ENCODE measurements around the gene TMEM125. TPM values are rescaled to one million over a fixed set of nuclear protein-coding genes. Genes with fewer than 3 reads are reported as not detected.
A peak's percentile ranks its signal among the peaks of the same experiment; 100 is the strongest.

TMEM125 gene
- total RNA-seq, 1 experiment from 2014 or later = not detected

DNA sequence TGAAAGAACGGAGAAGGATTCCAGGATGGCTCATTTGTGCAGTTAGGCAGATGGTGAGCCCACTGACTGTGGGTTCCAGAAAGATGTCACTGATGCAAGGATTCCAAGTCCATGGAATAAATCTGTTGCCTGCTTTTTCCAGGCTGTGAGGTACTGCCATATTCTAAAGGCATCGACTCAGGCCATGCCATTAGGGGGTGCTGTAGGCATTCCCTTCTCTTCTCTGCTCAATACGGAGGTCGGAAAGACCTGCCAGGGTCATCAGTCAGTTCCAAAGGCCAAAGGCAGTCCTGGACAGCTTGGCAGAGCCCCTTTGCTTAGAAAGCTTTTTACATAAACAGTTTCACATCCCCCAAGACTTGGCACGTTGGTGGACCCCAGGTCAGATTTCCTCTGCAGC, 31.7 kb upstream of the TMEM125 start:
- H3K36me3 ChIP-seq (ENCODE audit: control insufficient read depth, insufficient read depth, low read length) = no peaks in the 10 kb centered on the region
- peak; percentile 83 for TF ChIP-seq CTCF (IDR thresholded peaks at IDR 0.05)
- no peak for TF ChIP-seq POLR2AphosphoS5 (IDR thresholded peaks at IDR 0.05; ENCODE audit: low read depth, low read length)
- H3K4me3 ChIP-seq (ENCODE audit: low read depth in 2 of 2, low read length in 2 of 2) = no peak overlapping the region
- no peak overlapping the region for H3K27ac ChIP-seq (ENCODE audit: low read length)
- ATAC-seq (peak; percentile 94), DNase-seq (ENCODE audit: low read depth, low spot score) (peak; percentile 43)
- in situ Hi-C loops (cut with HindIII; ENCODE audit: low pct_unique_long_range_greater_than_20kb, low sequenced_read_pairs) = no loop called here
- no peaks in the 10 kb centered on the region for H3K9me3 ChIP-seq (ENCODE audit: control insufficient read depth, insufficient read depth, low read depth, low read length)
- ChIA-PET CTCF (interaction anchor here (0.6 kb wide), 1 partner anchor 176 kb away, joined by 3 read pairs; no protein-coding TSS in a partner anchor), POLR2A (no interaction called here)
- intact Hi-C loops (cut with micrococcal nuclease; ENCODE audit: unreplicated experiment) = loop anchor here (1.0 to 5.0 kb wide), 2 partner anchors 119 to 176 kb away; partner anchors contain the start of gene CDC20
- BruUV-seq (replicated peaks) = no TSS peak
- no peaks in the 10 kb centered on the region for H3K4me1 ChIP-seq (ENCODE audit: control insufficient read depth, insufficient read depth, low read length)
- no peaks in the 10 kb centered on the region for H3K27me3 ChIP-seq (ENCODE audit: control insufficient read depth, insufficient read depth, low read length)

GRCh38 chr1:43238991-43239469, 30.8 kb upstream of the TMEM125 start:
- H3K4me3 ChIP-seq (ENCODE audit: low read depth in 2 of 2, low read length in 2 of 2) = no peak overlapping the region
- no TSS peak for BruUV-seq (replicated peaks)
- H3K9me3 ChIP-seq (ENCODE audit: control insufficient read depth, insufficient read depth, low read depth, low read length) = no peaks in the 10 kb centered on the region
- CTCF ChIA-PET = interaction anchor here (0.5 kb wide), 1 partner anchor 961 kb away, joined by 4 read pairs; no protein-coding TSS in a partner anchor
- POLR2A ChIA-PET = no interaction called here
- no peak for DNase-seq (ENCODE audit: low read depth, low spot score)
- H3K27ac ChIP-seq (ENCODE audit: low read length) = no peak overlapping the region
- no peaks in the 10 kb centered on the region for H3K36me3 ChIP-seq (ENCODE audit: control insufficient read depth, insufficient read depth, low read length)
- no peaks in the 10 kb centered on the region for H3K27me3 ChIP-seq (ENCODE audit: control insufficient read depth, insufficient read depth, low read length)
- TF ChIP-seq POLR2AphosphoS5 (IDR thresholded peaks at IDR 0.05; ENCODE audit: low read depth, low read length) = no peak
- no peak for TF ChIP-seq TCF7L2 (IDR thresholded peaks at IDR 0.05; ENCODE audit: low read depth, low read length)
- TF ChIP-seq, protein P1, sequence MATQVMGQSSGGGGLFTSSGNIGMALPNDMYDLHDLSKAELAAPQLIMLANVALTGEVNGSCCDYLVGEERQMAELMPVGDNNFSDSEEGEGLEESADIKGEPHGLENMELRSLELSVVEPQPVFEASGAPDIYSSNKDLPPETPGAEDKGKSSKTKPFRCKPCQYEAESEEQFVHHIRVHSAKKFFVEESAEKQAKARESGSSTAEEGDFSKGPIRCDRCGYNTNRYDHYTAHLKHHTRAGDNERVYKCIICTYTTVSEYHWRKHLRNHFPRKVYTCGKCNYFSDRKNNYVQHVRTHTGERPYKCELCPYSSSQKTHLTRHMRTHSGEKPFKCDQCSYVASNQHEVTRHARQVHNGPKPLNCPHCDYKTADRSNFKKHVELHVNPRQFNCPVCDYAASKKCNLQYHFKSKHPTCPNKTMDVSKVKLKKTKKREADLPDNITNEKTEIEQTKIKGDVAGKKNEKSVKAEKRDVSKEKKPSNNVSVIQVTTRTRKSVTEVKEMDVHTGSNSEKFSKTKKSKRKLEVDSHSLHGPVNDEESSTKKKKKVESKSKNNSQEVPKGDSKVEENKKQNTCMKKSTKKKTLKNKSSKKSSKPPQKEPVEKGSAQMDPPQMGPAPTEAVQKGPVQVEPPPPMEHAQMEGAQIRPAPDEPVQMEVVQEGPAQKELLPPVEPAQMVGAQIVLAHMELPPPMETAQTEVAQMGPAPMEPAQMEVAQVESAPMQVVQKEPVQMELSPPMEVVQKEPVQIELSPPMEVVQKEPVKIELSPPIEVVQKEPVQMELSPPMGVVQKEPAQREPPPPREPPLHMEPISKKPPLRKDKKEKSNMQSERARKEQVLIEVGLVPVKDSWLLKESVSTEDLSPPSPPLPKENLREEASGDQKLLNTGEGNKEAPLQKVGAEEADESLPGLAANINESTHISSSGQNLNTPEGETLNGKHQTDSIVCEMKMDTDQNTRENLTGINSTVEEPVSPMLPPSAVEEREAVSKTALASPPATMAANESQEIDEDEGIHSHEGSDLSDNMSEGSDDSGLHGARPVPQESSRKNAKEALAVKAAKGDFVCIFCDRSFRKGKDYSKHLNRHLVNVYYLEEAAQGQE (IDR thresholded peaks at IDR 0.05; ENCODE audit: insufficient read depth in 1 of 2, low read depth in 2 of 2, low read length in 1 of 2) = no peak
- no peak for TF ChIP-seq CTCF (IDR thresholded peaks at IDR 0.05)
- TF ChIP-seq SIN3A (IDR thresholded peaks at IDR 0.05; ENCODE audit: borderline replicate concordance, insufficient read depth, low read depth, low read length) = no peak
- H3K4me1 ChIP-seq (ENCODE audit: control insufficient read depth, insufficient read depth, low read length) = no peaks in the 10 kb centered on the region
- intact Hi-C loops (cut with micrococcal nuclease; ENCODE audit: unreplicated experiment) = loop anchor here (1.0 to 5.0 kb wide), 2 partner anchors 118 to 175 kb away; partner anchors contain the start of gene CDC20
- ATAC-seq = no peak
- in situ Hi-C loops (cut with HindIII; ENCODE audit: low pct_unique_long_range_greater_than_20kb, low sequenced_read_pairs) = no loop called here
